Fibroblast of the aortic adventitia (primary cell): Measurements from ENCODE around the gene CENPH. TPM values are rescaled to one million over a fixed set of nuclear protein-coding genes. Genes with fewer than 3 reads are reported as not detected.
"Not testable (repeated sequence)": the region's sequence is repeated elsewhere in the genome, so short reads cannot be mapped to it uniquely, and the experiment has no call there.

ENCODE experiments used
- DNase-seq: peaks from one replicate; pipeline ENCODE4 v3.0.0-alpha.2; 2010; ENCODE audit warnings: low read depth
- H3K4me3 ChIP-seq: 2 replicates; pipeline ENCODE4 v1.5.1; 2011; ENCODE audit warnings: low read depth, mild to moderate bottlenecking, control low read depth, low read length, moderate library complexity
- total RNA-seq: library from RNA; depleted of rRNA; stranded (reverse); fragments of >200 nt; gene quantifications from 2 replicates; pipeline ENCODE4 v1.2.3, GENCODE V29; 2012; ENCODE audit warnings: low replicate concordance
- TF ChIP-seq, protein P1 (sequence below): IDR thresholded peaks from 2 replicates; pipeline ENCODE4 v1.5.1; 2011; ENCODE audit warnings: mild to moderate bottlenecking, low read length, control low read depth, inconsistent platforms; ENCODE audit not compliant: insufficient read depth

CENPH gene
- total RNA-seq, 1 donor, result 20.2 TPM

DNA sequence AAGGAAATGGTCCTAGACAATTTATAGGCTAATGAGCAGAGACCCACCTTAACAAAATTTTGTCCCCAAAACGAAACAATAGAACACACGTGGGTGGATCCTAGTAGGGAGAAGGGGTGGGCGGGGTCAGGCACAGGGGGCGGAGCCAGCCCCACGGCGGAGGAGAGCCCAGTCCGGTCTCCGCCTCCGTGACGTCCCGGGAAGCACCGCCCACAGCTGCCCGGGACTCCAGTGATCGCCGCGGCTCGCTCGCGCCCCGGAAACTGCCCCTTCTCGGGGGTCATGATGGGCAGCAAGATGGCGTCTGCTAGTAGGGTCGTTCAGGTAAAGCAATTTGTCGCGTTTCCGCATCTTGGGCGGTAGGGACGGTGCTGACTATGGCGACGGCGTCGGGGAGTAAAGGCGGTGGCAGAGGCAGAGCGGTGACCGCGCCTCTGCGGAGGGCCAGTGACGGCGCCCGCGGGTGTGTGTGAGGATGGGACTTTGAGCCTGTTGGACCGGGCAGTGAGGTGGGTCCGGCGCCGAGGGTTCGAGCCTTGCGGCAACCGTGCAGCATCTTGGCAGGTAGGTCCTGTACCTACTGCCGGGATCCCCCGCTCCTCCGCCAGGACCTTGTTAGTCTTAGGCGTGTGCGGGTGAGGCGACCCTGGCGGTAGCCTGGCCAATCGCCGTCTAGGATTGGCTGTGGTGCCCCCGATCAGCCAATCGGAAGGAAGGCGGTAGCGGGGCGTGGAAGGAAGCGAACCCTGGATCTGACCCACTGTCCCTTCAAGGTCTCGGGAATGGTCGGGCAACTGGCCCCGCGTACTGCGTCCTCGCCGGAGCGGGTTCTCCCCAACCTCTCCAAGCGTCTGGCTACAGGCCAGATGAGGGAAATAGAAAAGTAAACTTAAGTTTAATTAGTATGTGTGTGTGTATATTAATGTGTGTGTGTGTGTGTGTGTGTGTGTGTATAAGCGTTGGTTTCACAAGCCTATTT lies 28.5 kb downstream of the CENPH start:
- H3K4me3 ChIP-seq, result peak overlapping the region; percentile 97
- TF ChIP-seq, protein P1, sequence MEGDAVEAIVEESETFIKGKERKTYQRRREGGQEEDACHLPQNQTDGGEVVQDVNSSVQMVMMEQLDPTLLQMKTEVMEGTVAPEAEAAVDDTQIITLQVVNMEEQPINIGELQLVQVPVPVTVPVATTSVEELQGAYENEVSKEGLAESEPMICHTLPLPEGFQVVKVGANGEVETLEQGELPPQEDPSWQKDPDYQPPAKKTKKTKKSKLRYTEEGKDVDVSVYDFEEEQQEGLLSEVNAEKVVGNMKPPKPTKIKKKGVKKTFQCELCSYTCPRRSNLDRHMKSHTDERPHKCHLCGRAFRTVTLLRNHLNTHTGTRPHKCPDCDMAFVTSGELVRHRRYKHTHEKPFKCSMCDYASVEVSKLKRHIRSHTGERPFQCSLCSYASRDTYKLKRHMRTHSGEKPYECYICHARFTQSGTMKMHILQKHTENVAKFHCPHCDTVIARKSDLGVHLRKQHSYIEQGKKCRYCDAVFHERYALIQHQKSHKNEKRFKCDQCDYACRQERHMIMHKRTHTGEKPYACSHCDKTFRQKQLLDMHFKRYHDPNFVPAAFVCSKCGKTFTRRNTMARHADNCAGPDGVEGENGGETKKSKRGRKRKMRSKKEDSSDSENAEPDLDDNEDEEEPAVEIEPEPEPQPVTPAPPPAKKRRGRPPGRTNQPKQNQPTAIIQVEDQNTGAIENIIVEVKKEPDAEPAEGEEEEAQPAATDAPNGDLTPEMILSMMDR, result peak; percentile 44

DNA sequence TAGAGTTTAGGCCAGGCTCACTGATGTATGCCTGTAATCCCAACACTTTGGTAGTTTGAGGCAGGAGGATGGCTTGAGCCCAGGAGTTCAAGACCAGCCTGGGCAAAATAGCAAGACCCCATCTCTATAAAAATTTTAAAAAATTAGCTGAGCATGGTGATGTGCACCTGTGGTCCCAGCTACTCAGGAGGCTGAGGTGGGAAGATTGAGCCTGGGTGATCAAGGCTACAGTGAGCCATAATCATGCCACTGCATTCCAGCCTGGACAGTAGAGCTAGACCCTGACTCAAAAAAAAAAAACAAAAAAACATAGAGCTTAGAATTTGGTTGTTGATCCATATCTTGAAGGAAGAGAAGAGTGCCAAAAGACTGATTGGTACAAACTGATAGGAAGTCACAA lies 30.6 kb downstream of the CENPH start:
- DNase-seq, result no peak
- TF ChIP-seq, protein P1, result no peak
- no peak overlapping the region for H3K4me3 ChIP-seq

More for the DNA sequence above, 28.5 kb downstream of the CENPH start:
- peak; percentile 88 for DNase-seq

DNA sequence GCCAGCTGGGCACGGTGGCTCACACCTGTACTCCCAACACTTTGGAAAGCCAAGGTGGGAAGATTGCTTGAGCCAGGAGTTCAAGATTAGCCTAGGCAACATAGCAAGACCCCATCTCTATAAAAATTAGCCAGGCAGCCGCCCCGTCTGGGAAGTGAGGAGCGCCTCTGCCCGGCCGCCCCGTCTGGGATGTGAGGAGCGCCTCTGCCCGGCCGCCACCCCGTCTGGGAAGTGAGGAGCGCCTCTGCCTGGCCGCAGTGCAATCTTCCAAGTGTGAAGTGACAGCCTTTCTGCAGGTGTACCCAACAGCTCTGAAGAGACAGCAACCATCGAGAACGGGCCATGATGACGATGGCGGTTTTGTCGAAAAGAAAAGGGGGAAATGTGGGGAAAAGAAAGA lies 31.0 kb downstream of the CENPH start:
- not testable (repeated sequence) for H3K4me3 ChIP-seq, DNase-seq

DNA sequence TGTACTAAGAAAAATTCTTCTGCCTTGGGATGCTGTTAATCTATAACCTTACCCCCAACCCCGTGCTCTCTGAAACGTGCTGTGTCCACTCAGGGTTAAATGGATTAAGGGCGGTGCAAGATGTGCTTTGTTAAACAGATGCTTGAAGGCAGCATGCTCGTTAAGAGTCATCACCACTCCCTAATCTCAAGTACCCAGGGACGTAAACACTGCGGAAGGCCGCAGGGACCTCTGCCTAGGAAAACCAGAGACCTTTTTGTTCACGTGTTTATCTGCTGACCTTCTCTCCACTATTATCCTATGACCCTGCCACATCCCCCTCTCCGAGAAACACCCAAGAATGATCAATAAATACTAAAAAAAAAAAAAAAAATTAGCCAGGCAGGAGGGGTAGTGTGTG lies 31.4 kb downstream of the CENPH start:
- not testable (repeated sequence) for DNase-seq, H3K4me3 ChIP-seq

DNA sequence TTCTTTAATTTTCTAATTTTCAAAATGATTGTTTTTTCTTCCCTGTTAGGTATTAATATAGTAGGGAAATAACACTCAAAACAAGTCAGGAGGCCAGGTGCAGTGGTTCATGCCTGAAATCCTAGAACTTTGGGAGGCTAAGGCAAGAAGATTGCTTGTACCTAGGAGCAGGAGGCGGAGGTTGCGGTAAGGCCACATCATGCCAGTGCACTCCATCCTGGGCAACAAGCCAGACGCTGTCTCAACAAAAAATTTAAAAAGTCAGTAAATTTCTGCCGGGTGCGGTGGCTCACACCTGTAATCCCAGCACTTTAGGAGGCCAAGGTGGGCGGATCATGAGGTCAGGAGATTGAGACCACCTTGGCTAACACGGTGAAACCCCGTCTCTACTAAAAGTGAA lies 35.1 kb downstream of the CENPH start:
- TF ChIP-seq, protein P1, result no peak
- no peak overlapping the region for H3K4me3 ChIP-seq

DNA sequence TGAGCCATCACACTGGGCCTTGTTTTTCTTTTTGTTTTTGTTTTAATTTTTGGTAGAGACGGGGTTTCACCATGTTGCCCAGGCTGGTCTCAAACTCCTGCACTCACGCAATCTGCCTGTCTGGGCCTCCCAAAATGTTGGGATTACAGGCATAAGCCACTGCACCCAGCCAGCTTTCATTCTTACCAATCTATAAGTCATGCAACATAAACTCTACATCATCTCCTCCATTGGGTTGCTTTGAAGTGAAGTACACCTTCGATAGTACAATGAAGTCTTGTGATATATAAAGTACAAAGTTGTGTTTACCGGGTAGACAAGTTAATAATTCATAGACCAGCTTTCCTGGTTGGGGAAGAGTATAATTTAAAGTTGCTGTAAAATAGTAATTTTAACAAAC lies 36.5 kb downstream of the CENPH start:
- no peak for DNase-seq
- H3K4me3 ChIP-seq, result no peak overlapping the region
- TF ChIP-seq, protein P1, result no peak

More for the DNA sequence above, 35.1 kb downstream of the CENPH start:
- no peak for DNase-seq

DNA sequence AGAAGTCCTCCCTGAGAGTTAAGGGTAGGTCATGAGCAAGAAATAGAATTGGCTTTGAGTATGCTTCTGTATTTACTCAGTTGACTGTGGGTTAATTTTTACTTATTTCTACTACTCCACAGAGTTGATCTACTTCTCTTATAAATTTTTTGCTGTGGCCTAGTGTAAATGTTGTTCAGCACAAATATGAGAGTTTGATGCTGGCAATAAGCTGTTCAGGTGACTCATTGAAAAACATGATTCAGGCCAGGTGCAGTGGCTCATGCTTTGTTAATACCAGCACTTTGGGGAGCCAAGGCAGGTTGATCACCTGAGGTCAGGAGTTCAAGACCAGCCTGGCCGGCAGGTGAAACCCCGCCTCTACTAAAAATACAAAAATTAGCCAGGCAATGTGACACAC lies 40.8 kb downstream of the CENPH start:
- DNase-seq, result no peak
- TF ChIP-seq, protein P1, result no peak
- H3K4me3 ChIP-seq, result no peak overlapping the region

DNA sequence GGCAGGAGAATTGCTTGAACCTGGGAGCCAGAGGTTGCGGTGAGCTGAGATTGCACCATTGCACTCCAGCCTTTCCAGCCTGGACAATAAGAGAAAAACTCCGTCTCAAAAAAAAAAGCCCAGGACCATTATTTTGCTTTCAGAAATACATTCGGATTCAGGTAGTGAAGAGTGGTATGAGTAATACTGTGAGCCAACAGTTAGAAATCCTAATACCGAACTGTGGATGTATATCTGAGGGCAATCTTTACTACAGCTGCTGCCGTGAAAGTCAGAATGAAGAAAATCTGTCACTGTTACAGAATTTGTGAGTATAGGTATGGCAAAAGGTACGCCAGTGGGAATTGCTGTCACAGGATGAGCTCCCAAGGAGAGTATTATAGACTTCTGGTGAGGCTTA lies 41.9 kb downstream of the CENPH start:
- TF ChIP-seq, protein P1, result no peak
- H3K4me3 ChIP-seq, result no peak overlapping the region
- no peak for DNase-seq
